ENCODE measurements around the gene IPO9. TPM values are rescaled to one million over a fixed set of nuclear protein-coding genes. Genes with fewer than 3 reads are reported as not detected.
"Not testable (repeated sequence)": the region's sequence is repeated elsewhere in the genome, so short reads cannot be mapped to it uniquely, and the experiment has no call there.

The IPO9 gene
- total and polyA plus RNA-seq, 2 donors from 2014 or later: 21.6 to 39.7 TPM

- Histone ChIP-seq H3K9me3 (ENCODE audit: control insufficient read depth in 2 of 3, insufficient read depth in 1 of 3, low read length in 3 of 3) (no peaks in the 10 kb centered on the region), H3K27me3 (ENCODE audit: control insufficient read depth, insufficient read depth, low read length) (no peaks in the 10 kb centered on the region), H3K9ac (ENCODE audit: low read length in 3 of 3) (no peak overlapping the region), H3K4me3 (ENCODE audit: low read length in 3 of 3) (no peak overlapping the region), H3K4me1 (ENCODE audit: control insufficient read depth in 2 of 3, insufficient read depth in 2 of 3, low read depth in 1 of 3, low read length in 3 of 3) (peaks cover 3 to 4% (median 4%) of the 10 kb centered on the region in 3 donors), H3K36me3 (ENCODE audit: control insufficient read depth in 2 of 3, insufficient read depth in 3 of 3, low read length in 3 of 3) (no peaks in the 10 kb centered on the region), H3K27ac (ENCODE audit: low read depth in 2 of 2, low read length in 2 of 2) (no peak overlapping the region)
- no peak for TF ChIP-seq CTCF (IDR thresholded peaks at IDR 0.05; ENCODE audit: borderline replicate concordance, extremely low read depth, insufficient read depth)
- intact Hi-C loops (cut with DNase I): no loop called here
- DNase-seq: no peak
- FAIRE-seq: no peak
These were observed 2.4 kb downstream of the IPO9 start for GRCh38 chr1:201831371-201831770.

- TF ChIP-seq CTCF (IDR thresholded peaks at IDR 0.05; ENCODE audit: borderline replicate concordance, extremely low read depth, insufficient read depth): no peak
- Histone ChIP-seq H3K36me3 (ENCODE audit: control insufficient read depth in 2 of 3, insufficient read depth in 3 of 3, low read length in 3 of 3) (no peaks in the 10 kb centered on the region), H3K9me3 (ENCODE audit: control insufficient read depth in 2 of 3, insufficient read depth in 1 of 3, low read length in 3 of 3) (no peaks in the 10 kb centered on the region), H3K27ac (ENCODE audit: low read depth in 2 of 2, low read length in 2 of 2) (no peak overlapping the region), H3K4me1 (ENCODE audit: control insufficient read depth in 2 of 3, insufficient read depth in 2 of 3, low read depth in 1 of 3, low read length in 3 of 3) (peaks cover 0 to 4% (median 0%) of the 10 kb centered on the region in 3 donors), H3K9ac (ENCODE audit: low read length in 3 of 3) (no peak overlapping the region), H3K27me3 (ENCODE audit: control insufficient read depth, insufficient read depth, low read length) (no peaks in the 10 kb centered on the region), H3K4me3 (ENCODE audit: low read length in 3 of 3) (no peak overlapping the region)
- intact Hi-C loops (cut with DNase I): no loop called here
- FAIRE-seq: no peak
- DNase-seq: no peak
These were observed 5.7 kb downstream of the IPO9 start for GRCh38 chr1:201834621-201835020.

- DNase-seq: no peak
- Histone ChIP-seq H3K36me3 (ENCODE audit: control insufficient read depth in 2 of 3, insufficient read depth in 3 of 3, low read length in 3 of 3) (no peaks in the 10 kb centered on the region), H3K9me3 (ENCODE audit: control insufficient read depth in 2 of 3, insufficient read depth in 1 of 3, low read length in 3 of 3) (no peaks in the 10 kb centered on the region), H3K4me1 (ENCODE audit: control insufficient read depth in 2 of 3, insufficient read depth in 2 of 3, low read depth in 1 of 3, low read length in 3 of 3) (no peaks in the 10 kb centered on the region), H3K9ac (ENCODE audit: low read length in 3 of 3) (no peak overlapping the region), H3K27ac (ENCODE audit: low read depth in 2 of 2, low read length in 2 of 2) (no peak overlapping the region), H3K4me3 (ENCODE audit: low read length in 3 of 3) (no peak overlapping the region), H3K27me3 (ENCODE audit: control insufficient read depth, insufficient read depth, low read length) (no peaks in the 10 kb centered on the region)
- no peak for FAIRE-seq
- no peak for TF ChIP-seq CTCF (IDR thresholded peaks at IDR 0.05; ENCODE audit: borderline replicate concordance, extremely low read depth, insufficient read depth)
- intact Hi-C loops (cut with DNase I): no loop called here
These were observed 9.4 kb downstream of the IPO9 start for GRCh38 chr1:201838381-201838780.

- intact Hi-C loops (cut with DNase I); H3K9ac ChIP-seq (ENCODE audit: low read length in 3 of 3); DNase-seq; H3K27me3 ChIP-seq (ENCODE audit: control insufficient read depth, insufficient read depth, low read length); H3K4me1 ChIP-seq (ENCODE audit: control insufficient read depth in 2 of 3, insufficient read depth in 2 of 3, low read depth in 1 of 3, low read length in 3 of 3); H3K9me3 ChIP-seq (ENCODE audit: control insufficient read depth in 2 of 3, insufficient read depth in 1 of 3, low read length in 3 of 3); FAIRE-seq; H3K4me3 ChIP-seq (ENCODE audit: low read length in 3 of 3); H3K27ac ChIP-seq (ENCODE audit: low read depth in 2 of 2, low read length in 2 of 2); H3K36me3 ChIP-seq (ENCODE audit: control insufficient read depth in 2 of 3, insufficient read depth in 3 of 3, low read length in 3 of 3): not testable (repeated sequence)
These were observed 10.1 kb downstream of the IPO9 start for GRCh38 chr1:201839089-201839488.
